HG03457 (cell line): ENCODE measurements around the gene ARAP1.

ENCODE experiments used
- ATAC-seq: cut with Tn5 transposase; IDR thresholded peaks from one replicate; pipeline ENCODE4 v1.9.1; 2021; ENCODE audit warnings: moderate number of reproducible peaks; ENCODE audit not compliant: unreplicated experiment

Gene ARAP1

DNA sequence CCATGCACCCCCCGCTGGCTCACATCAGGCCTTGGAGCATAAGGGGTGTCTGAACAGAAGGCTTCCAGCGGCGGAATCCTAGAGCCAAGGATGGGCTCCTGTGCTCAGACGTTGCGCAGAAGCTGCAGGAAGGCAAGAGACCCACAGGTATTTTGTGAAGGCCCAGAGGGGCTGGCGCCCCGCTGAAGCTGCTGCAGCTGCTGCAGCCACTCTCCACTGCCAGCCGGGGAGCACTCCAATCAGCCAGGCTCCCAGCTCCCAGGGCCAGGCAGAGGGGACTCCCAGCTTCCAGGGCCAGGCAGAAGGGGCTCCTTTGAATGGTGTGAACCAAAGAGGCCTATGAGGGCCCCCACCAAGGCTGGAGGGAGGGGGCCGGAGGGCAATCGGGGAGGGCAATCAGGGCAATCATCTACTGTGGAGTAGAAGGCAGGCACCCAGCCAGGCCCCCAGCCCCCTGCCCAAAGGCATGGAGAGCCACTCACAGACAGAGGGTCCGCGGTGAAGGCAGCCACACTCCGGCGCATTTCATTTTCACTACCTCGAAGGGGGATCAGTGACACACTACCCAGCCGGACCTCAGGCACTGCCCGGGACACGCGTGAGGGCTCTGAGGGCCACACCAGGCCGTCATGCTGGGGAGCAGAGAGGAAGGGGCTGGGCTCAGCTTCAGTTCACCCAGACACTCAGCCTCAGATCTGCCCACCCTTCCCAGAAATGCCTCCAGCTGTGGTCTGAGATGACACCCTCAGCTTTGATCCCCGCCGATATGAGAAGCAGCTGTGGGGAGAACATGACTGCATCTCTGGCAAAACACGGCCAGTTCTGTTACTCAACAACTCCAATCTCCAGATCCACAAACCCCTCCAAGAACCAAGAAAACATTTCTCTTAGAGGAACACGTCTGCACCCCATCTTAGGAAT is 66.4 kb downstream of the ARAP1 start:
- ATAC-seq = no peak

DNA sequence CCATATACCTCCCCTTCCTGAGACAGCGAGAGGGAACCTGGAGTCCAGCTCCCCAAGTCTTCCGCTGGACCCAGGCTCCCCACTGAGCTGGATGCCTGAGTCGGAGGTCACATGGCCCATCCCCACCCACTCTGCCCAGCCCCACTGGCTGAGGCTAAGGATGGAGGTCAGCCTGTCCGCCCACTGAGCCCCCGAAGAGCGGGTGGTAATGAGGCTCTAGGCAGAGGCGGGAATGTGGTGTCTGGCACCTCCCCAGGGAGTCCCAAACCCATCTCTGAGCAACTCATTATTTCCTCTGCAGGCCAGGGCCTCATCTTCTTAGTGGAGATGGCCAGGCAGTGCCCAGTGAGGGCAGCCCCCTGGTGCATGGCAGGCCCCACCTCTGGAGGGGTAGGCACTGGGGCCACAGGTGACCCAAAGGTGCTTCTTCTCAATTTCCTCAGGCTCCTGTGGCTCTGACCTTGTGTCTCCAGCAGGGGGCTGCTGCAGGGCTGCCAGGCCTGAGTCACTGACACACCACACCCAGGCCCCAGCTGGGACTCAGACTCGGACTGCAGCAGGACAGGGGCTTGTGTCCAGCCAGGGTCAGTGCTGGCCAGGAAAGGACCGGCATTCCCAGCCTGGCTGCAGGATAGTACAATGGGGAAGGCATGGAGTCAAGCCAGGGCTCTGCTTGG is 67.8 kb downstream of the ARAP1 start:
- ATAC-seq = no peak

DNA sequence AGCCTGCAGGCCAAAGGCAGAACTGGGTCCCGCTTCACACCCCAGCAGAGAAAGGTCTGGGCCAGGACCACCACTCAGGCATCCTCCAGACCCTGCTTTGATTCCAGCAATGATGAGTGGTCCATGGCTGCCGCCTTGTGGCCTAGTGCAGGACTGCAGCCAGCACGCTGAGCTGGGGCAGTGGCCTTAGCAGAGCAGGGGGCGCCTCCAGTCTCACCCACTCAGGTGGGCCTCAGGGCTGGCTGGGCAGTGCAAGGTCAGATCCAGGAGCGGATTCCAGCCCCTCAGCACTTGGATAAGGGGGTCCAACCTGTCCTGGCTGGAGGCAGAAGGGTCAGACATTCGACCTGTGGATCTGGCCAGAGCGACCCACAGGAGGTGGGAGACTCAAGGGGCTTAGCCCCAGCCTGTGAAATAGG is 68.4 kb downstream of the ARAP1 start:
- ATAC-seq = no peak

DNA sequence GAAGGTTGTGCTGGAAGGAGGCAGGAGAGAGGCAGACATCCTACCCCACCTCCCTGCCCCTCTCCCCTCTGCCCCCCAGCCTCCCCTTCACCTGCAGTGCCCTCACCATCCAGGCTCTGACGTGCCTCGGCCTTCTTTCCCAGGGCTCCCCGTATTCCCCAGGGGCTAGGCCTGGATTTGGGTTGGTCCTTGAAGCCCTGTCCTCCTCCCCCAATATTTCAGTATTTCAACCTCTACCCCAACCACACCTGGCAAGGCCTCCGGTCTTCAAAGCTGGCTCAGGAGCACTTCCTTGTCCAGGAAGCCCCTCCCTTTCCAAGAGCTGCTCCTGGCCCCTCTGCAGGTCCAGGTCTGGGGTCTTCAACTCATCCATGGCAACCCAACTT is 69.4 kb downstream of the ARAP1 start:
- ATAC-seq = no peak

DNA sequence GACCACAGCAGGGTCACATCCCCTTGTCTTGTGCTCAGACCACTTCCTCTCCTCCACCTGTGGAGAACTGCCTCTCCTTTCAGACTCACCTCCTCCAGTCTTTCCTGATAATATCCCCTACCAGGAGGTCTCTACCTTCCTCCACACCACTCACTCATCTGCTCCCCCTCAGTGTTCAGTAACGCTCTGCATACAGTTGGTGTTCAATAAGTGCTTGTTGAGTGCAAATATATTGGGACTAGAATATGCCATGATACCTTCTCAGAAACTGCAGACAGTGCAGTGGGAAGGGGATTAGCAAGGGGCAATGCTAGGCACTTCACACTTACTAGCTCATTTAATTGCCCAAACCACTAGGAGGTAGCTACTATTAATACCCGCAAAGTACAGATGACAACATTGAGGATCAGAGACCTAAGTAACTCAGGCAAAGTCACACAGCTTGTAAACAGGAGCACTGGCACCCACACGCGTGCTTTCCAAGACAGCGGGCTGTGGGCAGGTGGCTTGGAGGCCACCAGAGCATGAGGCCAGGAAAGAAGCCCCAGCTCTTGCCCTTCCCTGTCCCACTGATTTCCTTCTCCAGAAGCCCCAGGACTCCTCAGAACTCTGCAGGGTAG is 69.9 kb downstream of the ARAP1 start:
- no peak for ATAC-seq

DNA sequence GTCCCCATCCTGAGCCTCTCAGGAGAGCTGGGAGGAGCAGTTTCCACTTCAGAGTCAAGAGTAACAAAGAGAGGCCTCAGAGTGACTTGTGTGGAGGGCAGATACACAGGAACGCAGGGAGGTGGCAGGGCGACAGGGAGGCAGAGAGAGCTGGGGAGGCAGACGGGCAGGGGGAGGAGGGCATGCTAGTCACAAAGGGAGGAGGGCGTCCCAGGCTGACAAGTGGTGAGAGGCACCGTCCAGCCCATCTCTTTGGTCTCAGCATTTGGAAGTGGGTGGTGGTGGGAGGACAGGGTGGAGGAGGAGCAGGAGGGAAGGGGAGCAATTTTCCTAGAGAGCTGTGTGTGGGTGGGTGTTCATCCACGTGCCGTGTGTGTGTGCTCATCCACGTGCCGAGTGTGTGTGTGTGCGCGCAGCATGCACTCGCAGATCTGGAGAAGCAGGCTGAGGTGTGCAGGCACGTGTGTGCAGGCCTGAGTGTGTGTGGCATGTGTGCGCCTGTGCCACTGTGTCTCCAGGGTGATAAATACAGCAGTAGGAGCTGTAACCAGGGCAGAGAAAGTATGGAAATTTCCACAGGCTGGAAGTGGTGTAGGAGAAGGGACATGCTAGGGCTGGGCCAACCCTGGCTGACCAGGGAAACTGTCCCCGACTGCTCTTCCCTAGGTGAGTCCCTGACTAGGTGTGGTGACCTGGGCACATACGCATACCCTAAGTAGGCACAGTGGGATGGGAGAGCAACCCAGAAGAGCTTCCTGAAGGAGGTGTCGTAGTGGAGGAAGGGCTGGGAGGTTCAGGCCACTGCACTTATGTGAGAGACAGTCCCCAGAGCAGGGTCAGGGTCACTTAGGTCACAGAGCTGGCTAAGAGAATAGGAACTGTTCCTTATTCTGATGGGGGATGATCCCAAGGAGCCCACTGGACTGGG is 70.7 kb downstream of the ARAP1 start:
- ATAC-seq = no peak

DNA sequence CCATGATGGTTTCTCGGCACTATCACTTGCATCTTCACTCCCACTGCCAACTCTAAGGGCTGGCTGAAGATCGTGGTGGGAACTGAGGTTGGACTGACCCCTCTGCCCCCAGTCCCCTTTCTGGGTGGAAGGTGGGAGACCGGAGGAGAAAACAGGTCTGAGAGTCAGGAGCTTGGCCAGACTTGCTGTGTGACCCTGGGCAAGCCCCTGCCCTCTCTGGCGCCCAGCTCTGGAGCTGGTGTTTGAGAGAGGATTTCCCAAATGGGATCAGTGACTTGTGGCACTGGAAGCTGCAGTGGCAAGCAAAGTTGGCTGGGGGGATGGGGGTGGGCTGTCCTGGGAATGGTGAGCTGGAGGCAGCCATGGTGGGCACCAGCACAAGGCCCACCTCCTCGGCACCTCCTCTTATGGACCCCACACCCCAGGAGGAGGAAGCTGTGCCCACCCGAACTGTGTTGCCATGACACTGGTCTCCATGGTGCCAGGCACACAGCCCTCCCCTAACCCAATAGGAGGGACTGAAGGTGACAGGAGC is 71.5 kb downstream of the ARAP1 start:
- ATAC-seq = no peak

DNA sequence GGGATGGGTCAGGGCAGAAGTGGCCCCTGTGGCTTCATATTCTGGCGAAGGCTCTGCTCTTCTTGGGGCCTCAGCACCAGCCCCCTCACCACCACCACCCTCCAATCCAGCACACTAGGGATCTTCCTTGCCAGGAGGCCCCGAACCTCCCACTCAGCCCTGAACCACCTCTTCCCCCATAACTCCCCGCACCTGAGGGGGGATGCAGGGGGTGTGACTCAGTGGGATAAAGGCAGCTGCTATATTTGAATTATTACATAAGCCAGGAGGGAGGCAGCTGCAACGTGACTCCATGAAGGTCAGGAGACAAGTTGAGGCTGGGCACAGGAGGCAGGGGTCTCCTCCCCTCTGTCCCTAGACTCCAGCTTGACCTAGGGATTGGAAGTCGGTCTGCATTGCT is 72.3 kb downstream of the ARAP1 start:
- ATAC-seq = no peak

DNA sequence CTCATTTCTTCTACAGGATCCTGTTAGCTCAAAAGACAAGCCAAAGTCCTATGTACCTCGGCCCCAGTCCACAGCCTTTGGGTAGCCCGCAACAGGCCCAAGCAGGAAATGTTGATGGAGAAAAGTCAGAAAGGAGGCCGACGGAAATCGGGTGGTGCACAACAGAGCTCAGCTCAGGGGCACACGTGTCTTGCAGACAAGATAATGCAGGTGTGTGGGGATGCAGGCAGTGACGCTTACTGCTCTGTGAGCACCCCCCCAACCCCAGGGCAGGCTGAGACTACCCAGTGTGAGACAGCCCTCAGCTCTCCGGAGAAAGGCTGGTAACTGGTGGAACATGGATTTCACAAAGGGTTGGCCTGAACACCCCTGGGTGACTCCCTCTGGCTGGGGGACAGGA is 73.7 kb downstream of the ARAP1 start:
- ATAC-seq = no peak

DNA sequence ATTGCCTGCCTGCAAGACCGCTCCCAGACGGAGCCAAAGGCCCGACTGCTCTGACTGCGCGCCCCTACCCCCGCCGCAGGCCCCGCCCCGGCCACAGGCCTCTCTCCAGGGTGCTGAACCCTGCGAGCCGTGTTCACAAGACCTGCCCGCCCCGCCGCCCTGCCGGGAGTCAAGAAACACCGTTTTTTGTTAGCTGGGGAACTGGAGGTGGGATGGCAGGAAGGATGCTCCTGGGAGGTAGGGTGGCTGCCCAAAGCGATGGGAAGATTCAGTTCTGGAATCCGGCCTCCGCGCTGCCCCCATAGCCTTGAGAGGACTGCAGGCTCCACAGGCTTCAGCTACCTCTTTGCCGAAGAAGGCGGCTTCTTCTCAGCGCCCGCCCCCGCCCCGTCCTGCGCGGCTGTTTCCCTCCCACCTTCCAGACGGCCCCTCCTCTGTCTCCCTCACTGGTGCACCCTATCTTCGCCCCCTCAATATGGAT is 75.3 kb downstream of the ARAP1 start:
- no peak for ATAC-seq

DNA sequence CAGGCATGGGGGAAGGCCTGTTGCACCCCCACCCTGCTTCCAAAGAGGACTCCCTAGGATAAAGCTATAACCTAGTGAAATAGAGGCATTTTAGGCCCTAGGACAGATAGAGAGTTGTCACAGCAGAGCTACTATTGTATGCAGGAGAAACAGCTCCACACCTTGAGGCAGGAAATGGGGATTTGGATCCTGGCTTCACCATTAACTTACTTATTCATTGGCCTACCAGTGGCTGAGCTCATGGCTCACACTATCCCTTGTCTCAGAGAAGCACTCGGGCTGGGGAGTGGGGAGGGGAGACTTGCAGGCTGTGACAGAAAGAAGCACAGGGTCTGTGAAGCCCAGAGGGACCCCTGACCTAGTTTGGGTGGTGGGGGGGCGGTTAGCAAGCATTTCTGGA is 77.0 kb downstream of the ARAP1 start:
- ATAC-seq = no peak

DNA sequence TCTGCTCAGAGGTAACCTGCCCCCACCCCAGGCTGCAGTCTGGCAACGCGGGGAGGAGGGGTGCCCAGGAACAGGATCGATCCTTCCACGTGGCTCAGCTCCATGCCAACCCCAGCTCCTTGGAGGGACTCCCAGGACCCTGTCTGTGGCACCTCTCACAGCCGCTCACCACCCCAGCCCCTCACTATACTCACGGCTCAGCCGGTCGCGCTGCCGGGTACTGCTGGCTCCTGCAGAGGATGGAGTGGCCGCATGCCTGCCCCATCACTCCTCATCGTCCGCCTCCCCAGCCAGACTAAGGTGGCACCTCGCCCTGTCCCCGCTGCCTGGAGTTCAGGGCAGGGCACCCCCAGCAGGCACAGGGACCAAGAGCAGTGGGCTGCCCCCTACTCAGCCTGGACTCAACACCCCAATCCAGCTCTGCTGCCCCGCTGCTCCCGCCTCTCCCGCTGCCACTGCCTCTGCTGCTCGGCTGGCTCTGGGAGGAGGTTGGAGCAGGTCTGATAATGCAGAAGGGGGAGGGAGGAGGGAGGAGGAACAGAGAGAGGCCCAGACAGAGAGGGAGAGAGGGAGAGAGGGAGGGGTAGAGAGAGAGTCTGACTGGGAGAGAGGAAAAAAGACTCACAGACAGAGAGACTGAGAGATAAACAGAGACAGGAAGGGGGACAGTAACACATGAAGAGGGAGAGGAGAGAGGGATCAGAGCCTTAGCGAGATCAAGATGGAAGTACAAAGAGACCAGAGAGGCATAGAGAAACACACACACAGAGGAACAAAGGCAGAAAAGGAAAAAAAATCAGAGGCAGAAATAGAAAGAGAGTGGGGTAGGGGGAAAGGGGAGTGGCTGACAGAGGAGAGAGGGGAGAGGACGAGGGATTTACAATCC is 78.0 kb downstream of the ARAP1 start, which contains the start of gene PDE2A:
Gene PDE2A, minus strand, starts transcription at position 480 of the 886 bp plus-strand sequence. Its CDS starts 215 bp downstream, at position 265.
- no peak for ATAC-seq

DNA sequence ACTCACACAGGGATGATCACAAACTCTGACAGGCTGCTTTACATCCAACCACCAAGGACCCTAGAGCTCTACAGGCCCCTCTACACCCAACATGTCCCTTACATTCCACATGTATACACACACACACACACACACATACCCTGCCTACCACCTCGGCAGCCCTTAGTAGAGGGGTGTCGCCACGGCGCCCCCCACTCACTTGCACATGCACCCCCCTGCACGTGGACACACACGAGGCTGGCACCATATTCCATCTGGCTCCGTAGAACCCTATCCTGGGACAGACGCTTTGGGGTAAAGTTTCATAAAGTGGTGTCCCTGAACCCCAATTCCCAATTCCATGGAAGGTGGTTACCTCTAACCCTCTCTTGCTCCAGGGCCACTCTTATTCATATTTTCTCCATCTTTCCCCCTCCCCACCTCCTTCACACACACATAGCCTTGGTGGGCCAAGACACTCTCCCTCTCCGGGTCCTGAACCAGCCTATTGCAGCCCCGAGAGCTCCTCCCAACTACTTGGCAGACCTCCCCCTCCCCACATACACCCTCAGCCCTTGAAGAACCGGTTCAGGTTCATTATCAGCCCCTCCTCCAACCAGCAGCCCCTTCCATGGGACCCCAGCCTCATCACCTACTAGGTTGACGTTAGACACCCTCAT is 78.8 kb downstream of the ARAP1 start:
- no peak for ATAC-seq

DNA sequence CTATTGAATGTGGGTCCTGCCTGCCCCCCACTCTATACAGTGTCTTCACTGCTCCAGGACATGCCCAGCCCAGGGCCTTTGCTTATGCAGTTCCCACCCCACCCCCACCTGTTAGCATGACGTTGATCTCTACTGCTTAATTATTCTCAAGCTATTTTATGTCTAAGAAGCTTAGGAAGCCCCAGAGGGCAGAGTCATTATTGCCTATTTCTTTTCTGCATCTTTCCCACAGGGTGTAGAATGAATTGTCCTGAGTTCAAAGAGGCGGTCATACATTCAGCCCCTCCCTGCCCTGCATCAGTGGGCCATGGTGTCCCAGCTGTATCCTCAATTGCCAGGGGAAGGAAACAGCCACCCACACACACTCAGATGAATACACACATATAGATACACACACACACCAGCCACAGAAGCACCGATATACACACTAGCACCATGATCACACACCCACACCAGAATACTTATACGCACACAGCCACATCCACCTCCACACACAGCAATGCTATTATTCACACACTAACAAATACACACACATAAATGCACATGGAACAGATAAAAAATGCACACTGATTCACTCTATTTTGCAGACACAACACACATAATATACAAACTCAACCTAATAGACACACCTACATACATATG is 79.5 kb downstream of the ARAP1 start:
- no peak for ATAC-seq

DNA sequence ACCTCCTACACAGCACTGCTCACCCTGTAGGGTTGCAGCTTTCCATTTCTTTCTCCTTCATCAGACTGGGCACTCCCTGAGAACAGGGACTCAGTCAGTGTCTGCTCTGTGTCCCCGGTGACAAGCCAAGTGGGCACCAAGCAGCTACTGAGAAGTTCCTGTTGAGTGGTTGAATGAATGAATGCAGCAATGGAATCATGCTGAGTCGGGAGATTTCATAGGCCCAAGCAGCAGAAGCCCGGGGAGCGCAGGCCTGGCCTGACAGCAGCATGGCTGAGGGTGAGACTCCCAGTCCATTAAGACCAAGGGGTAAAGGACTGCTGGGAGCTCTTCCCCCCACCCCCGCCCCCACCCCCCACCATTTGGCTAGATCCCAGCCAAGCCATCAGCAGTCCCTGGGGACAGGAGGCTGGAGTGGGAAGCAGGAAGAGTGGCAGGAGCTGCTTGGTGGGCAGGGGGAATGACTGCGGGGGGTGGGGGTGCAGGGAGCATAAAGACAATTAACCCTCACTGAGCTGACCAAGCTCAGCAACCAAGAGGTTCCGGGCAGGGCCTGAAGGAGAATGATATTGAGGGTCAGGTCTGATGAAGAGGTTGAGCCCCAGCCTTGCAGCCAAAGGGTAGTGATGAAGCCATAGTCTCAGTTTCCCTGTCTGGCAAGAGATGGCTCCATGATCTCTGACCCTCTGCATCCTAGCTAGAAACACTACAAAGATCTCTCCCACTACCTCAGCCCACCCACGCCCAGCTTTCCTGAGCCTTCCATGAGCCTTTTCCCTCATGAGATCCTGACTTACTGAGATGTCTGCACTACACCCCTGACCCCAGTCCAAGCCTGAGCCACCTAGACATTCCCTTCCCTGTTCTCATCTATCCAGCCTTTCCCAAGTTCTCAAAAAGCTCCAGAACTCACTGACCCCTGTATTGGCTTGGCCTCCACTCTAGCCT is 80.8 kb downstream of the ARAP1 start:
- ATAC-seq = no peak

DNA sequence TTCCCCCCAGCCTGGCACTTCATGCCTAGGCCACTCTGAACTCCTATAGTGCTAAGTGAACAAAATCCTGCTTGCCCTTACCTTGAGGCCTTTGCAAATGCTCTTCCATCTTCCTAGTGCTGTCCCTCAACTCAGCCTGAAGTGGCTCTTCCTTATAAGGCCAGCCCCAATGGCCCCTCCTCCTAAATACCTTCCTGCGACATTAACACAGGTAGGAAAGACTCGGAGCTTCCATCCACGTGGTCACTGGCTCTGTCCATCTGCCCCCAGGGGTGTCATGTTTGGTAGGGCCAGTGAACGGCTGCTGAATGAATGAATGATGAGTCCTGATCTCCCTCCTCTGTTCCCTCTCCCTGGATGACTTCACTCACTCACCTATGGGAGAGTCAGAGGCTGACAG is 82.2 kb downstream of the ARAP1 start:
- ATAC-seq = no peak

DNA sequence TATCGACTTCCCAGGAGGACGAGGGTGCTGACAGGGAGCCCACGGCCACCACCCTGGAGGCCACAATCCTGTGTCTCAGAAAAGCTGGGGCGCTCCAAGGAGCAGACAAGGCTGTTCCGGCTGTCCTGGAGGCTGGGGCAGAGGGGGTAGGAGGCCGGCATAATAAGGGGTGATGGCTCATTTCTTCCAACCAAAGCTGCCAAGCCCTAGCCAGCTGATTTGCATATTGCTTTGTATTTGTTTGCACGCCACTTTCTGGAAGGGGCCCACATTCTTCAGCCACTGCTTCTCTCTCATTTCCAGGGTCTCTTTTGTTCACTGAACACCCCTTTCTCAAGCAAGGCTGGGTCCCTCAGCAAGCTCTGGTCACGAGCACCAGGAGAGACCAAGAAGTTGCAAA is 82.7 kb downstream of the ARAP1 start:
- ATAC-seq = no peak
